ENCODE data around the gene AMDHD2. TPM values are rescaled to one million over a fixed set of nuclear protein-coding genes. Genes with fewer than 3 reads are reported as not detected.

AMDHD2 gene
- total RNA-seq, 4 donors from 2014 or later, result 20.0 to 33.2 (median 26.4) TPM

GRCh38 chr16:2516391-2517240, 3.6 kb upstream of the AMDHD2 start:
- H3K27me3 ChIP-seq, result peaks cover 0 to 5% (median 0%) of the 10 kb centered on the region in 4 donors
- no peaks in the 10 kb centered on the region for H3K9me3 ChIP-seq
- peaks cover 0 to 13% (median 9%) of the 10 kb centered on the region in 4 donors for H3K36me3 ChIP-seq
- DNase-seq (ENCODE audit: extremely low spot score), result no peak
- no peak for TF ChIP-seq EP300 (IDR thresholded peaks at IDR 0.05)
- no peak for TF ChIP-seq POLR2AphosphoS5 (IDR thresholded peaks at IDR 0.05)
- no peak for TF ChIP-seq CTCF (IDR thresholded peaks at IDR 0.05)
- no peak for TF ChIP-seq POLR2A (IDR thresholded peaks at IDR 0.05; ENCODE audit: low read depth)
- H3K4me3 ChIP-seq, result peak overlapping the region; percentile 23 to 100 (median 91)
- peak overlapping the region; percentile 96 to 100 (median 99) for H3K27ac ChIP-seq (replicated peaks in 1 of 4)
- peaks cover 70 to 85% (median 83%) of the 10 kb centered on the region in 4 donors for H3K4me1 ChIP-seq
- intact Hi-C loops (cut with DNase I), result no loop called here
- 61% methylated on average over 10 of the region's 11 CpGs for WGBS

- peaks cover 64 to 71% (median 69%) of the 10 kb centered on the region in 4 donors for H3K4me1 ChIP-seq
- no peaks in the 10 kb centered on the region for H3K9me3 ChIP-seq
- H3K36me3 ChIP-seq, result peaks cover 0 to 21% (median 17%) of the 10 kb centered on the region in 4 donors
- WGBS, result 72% methylated on average over 10 of the region's 12 CpGs
- intact Hi-C loops (cut with DNase I), result no loop called here
- TF ChIP-seq POLR2A (IDR thresholded peaks at IDR 0.05; ENCODE audit: low read depth) (no peak), EP300 (IDR thresholded peaks at IDR 0.05) (no peak), CTCF (IDR thresholded peaks at IDR 0.05) (no peak), POLR2AphosphoS5 (IDR thresholded peaks at IDR 0.05) (no peak)
- H3K27ac ChIP-seq (replicated peaks in 1 of 4), result peak overlapping the region; percentile 92 to 100 (median 98)
- peaks cover 0 to 5% (median 0%) of the 10 kb centered on the region in 4 donors for H3K27me3 ChIP-seq
- no peak overlapping the region for H3K4me3 ChIP-seq
- DNase-seq (ENCODE audit: extremely low spot score), result no peak
Observed at GRCh38 chr16:2517954-2518605, 2.1 kb upstream of the AMDHD2 start.

GRCh38 chr16:2518823-2519710, 1.1 kb upstream of the AMDHD2 start:
- Histone ChIP-seq H3K9me3 (no peaks in the 10 kb centered on the region), H3K4me3 (peak overlapping the region; percentile 65 to 87 (median 73)), H3K4me1 (peaks cover 61 to 68% (median 67%) of the 10 kb centered on the region in 4 donors), H3K36me3 (peaks cover 0 to 31% (median 27%) of the 10 kb centered on the region in 4 donors), H3K27ac (replicated peaks in 1 of 4) (peak overlapping the region; percentile 92 to 100 (median 98)), H3K27me3 (peaks cover 0 to 5% (median 0%) of the 10 kb centered on the region in 4 donors)
- intact Hi-C loops (cut with DNase I), result no loop called here
- 82% methylated on average over 34 of the region's 39 CpGs for WGBS
- no peak for DNase-seq (ENCODE audit: extremely low spot score)
- TF ChIP-seq POLR2AphosphoS5 (IDR thresholded peaks at IDR 0.05) (no peak), EP300 (IDR thresholded peaks at IDR 0.05) (no peak), CTCF (IDR thresholded peaks at IDR 0.05) (no peak), POLR2A (IDR thresholded peaks at IDR 0.05; ENCODE audit: low read depth) (no peak)

GRCh38 chr16:2519711-2520080, 475 bp upstream of the AMDHD2 start:
- no peak for DNase-seq (ENCODE audit: extremely low spot score)
- Histone ChIP-seq H3K4me3 (peak overlapping the region; percentile 65 to 87 (median 73)), H3K9me3 (no peaks in the 10 kb centered on the region), H3K27ac (replicated peaks in 1 of 4) (peak overlapping the region; percentile 92 to 100 (median 98)), H3K36me3 (peaks cover 0 to 37% (median 33%) of the 10 kb centered on the region in 4 donors), H3K4me1 (peaks cover 61 to 68% (median 65%) of the 10 kb centered on the region in 4 donors), H3K27me3 (peaks cover 0 to 2% (median 0%) of the 10 kb centered on the region in 4 donors)
- WGBS, result 45% methylated on average over 21 of the region's 22 CpGs
- intact Hi-C loops (cut with DNase I), result no loop called here
- TF ChIP-seq POLR2A (IDR thresholded peaks at IDR 0.05; ENCODE audit: low read depth) (no peak), EP300 (IDR thresholded peaks at IDR 0.05) (no peak), CTCF (IDR thresholded peaks at IDR 0.05) (no peak), POLR2AphosphoS5 (IDR thresholded peaks at IDR 0.05) (no peak)
